ENCODE results near the gene MAP3K21. TPM values are rescaled to one million over a fixed set of nuclear protein-coding genes. Genes with fewer than 3 reads are reported as not detected.

Gene MAP3K21
- total RNA-seq, 1 donor from 2014 or later: 0.25 TPM

- peak; percentile 87 for TF ChIP-seq CTCF (IDR thresholded peaks at IDR 0.05)
- H3K4me3 Mint-ChIP-seq (ENCODE audit: unreplicated experiment): no peak overlapping the region
- H3K27ac Mint-ChIP-seq (ENCODE audit: unreplicated experiment): no peak overlapping the region
- peaks cover 6% of the 10 kb centered on the region for H3K4me1 Mint-ChIP-seq (ENCODE audit: low read depth)
- H3K36me3 Mint-ChIP-seq (ENCODE audit: low read depth): no peaks in the 10 kb centered on the region
- no peaks in the 10 kb centered on the region for H3K9me3 Mint-ChIP-seq (ENCODE audit: low read depth)
- peaks cover 40% of the 10 kb centered on the region for H3K27me3 Mint-ChIP-seq (ENCODE audit: low read depth)
- DNase-seq (ENCODE audit: low spot score): no peak
These were observed 37.4 kb downstream of the MAP3K21 start for GRCh38 chr1:233364695-233365539.

- H3K4me3 Mint-ChIP-seq (ENCODE audit: unreplicated experiment): no peak overlapping the region
- TF ChIP-seq CTCF (IDR thresholded peaks at IDR 0.05): no peak
- H3K27ac Mint-ChIP-seq (ENCODE audit: unreplicated experiment): no peak overlapping the region
- DNase-seq (ENCODE audit: low spot score): no peak
- no peaks in the 10 kb centered on the region for H3K36me3 Mint-ChIP-seq (ENCODE audit: low read depth)
- peaks cover 6% of the 10 kb centered on the region for H3K4me1 Mint-ChIP-seq (ENCODE audit: low read depth)
- peaks cover 35% of the 10 kb centered on the region for H3K27me3 Mint-ChIP-seq (ENCODE audit: low read depth)
- no peaks in the 10 kb centered on the region for H3K9me3 Mint-ChIP-seq (ENCODE audit: low read depth)
These were observed 39.1 kb downstream of the MAP3K21 start for GRCh38 chr1:233366575-233366974.

GRCh38 chr1:233367057-233367803 is 39.7 kb downstream of the MAP3K21 start:
- Mint-ChIP-seq H3K27me3 (ENCODE audit: low read depth) (peaks cover 29% of the 10 kb centered on the region), H3K9me3 (ENCODE audit: low read depth) (no peaks in the 10 kb centered on the region), H3K27ac (ENCODE audit: unreplicated experiment) (no peak overlapping the region), H3K4me1 (ENCODE audit: low read depth) (peaks cover 6% of the 10 kb centered on the region), H3K36me3 (ENCODE audit: low read depth) (no peaks in the 10 kb centered on the region), H3K4me3 (ENCODE audit: unreplicated experiment) (no peak overlapping the region)
- DNase-seq (ENCODE audit: low spot score): no peak
- no peak for TF ChIP-seq CTCF (IDR thresholded peaks at IDR 0.05)

- Mint-ChIP-seq H3K4me1 (ENCODE audit: low read depth) (peaks cover 6% of the 10 kb centered on the region), H3K9me3 (ENCODE audit: low read depth) (no peaks in the 10 kb centered on the region), H3K36me3 (ENCODE audit: low read depth) (no peaks in the 10 kb centered on the region), H3K4me3 (ENCODE audit: unreplicated experiment) (no peak overlapping the region), H3K27me3 (ENCODE audit: low read depth) (peaks cover 24% of the 10 kb centered on the region), H3K27ac (ENCODE audit: unreplicated experiment) (no peak overlapping the region)
- TF ChIP-seq CTCF (IDR thresholded peaks at IDR 0.05): no peak
- no peak for DNase-seq (ENCODE audit: low spot score)
These were observed 40.7 kb downstream of the MAP3K21 start for GRCh38 chr1:233368106-233368788.

- DNase-seq (ENCODE audit: low spot score): no peak
- no peak overlapping the region for H3K4me3 Mint-ChIP-seq (ENCODE audit: unreplicated experiment)
- no peak for TF ChIP-seq CTCF (IDR thresholded peaks at IDR 0.05)
- H3K9me3 Mint-ChIP-seq (ENCODE audit: low read depth): no peaks in the 10 kb centered on the region
- no peaks in the 10 kb centered on the region for H3K36me3 Mint-ChIP-seq (ENCODE audit: low read depth)
- peaks cover 23% of the 10 kb centered on the region for H3K27me3 Mint-ChIP-seq (ENCODE audit: low read depth)
- H3K4me1 Mint-ChIP-seq (ENCODE audit: low read depth): peaks cover 6% of the 10 kb centered on the region
- H3K27ac Mint-ChIP-seq (ENCODE audit: unreplicated experiment): no peak overlapping the region
These were observed 41.2 kb downstream of the MAP3K21 start for GRCh38 chr1:233368789-233369130.
